ENCODE data around the gene SP8.

DNA sequence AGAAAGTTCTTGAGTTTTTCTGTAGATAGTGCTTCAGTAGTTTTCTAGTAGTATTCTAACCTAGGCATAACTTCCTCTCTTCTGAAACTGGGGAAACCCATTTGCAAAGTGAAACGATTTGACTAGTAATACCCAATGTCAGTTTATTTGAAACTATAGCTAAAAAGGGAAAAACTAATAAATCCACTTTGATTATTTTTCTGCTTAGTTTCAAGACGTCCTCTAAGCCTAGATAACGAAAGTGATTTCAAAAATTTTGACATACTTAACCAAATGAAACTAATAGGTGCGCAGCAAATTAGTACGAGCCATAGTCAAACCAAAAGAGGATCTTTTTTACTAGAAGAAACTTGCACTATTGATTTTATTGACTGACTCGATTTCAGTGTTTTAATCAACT is 9.8 kb upstream of the SP8 start:
- TF ChIP-seq SNAI2 (CRISPR knock-in tag; IDR thresholded peaks at IDR 0.05) (no peak), TCF4 (CRISPR knock-in tag; IDR thresholded peaks at IDR 0.05; ENCODE audit: borderline replicate concordance) (no peak), ARNTL (CRISPR knock-in tag; IDR thresholded peaks at IDR 0.05; ENCODE audit: borderline replicate concordance, low read depth) (no peak), PPARA (CRISPR knock-in tag; IDR thresholded peaks at IDR 0.05; ENCODE audit: borderline replicate concordance) (no peak), GLIS3 (CRISPR knock-in tag; IDR thresholded peaks at IDR 0.05) (no peak), TOX (CRISPR knock-in tag; IDR thresholded peaks at IDR 0.05; ENCODE audit: borderline replicate concordance) (no peak), CREB5 (CRISPR knock-in tag; IDR thresholded peaks at IDR 0.05; ENCODE audit: low read depth) (no peak), RARB (CRISPR knock-in tag; IDR thresholded peaks at IDR 0.05) (no peak), ZFP3 (CRISPR knock-in tag; IDR thresholded peaks at IDR 0.05) (no peak), ZC3H10 (CRISPR knock-in tag; IDR thresholded peaks at IDR 0.05) (no peak), TSHZ2 (CRISPR knock-in tag; IDR thresholded peaks at IDR 0.05) (no peak), CSDC2 (CRISPR knock-in tag; IDR thresholded peaks at IDR 0.05) (no peak), ZNF8 (CRISPR knock-in tag; IDR thresholded peaks at IDR 0.05) (no peak)
- TF ChIP-seq, protein P1, sequence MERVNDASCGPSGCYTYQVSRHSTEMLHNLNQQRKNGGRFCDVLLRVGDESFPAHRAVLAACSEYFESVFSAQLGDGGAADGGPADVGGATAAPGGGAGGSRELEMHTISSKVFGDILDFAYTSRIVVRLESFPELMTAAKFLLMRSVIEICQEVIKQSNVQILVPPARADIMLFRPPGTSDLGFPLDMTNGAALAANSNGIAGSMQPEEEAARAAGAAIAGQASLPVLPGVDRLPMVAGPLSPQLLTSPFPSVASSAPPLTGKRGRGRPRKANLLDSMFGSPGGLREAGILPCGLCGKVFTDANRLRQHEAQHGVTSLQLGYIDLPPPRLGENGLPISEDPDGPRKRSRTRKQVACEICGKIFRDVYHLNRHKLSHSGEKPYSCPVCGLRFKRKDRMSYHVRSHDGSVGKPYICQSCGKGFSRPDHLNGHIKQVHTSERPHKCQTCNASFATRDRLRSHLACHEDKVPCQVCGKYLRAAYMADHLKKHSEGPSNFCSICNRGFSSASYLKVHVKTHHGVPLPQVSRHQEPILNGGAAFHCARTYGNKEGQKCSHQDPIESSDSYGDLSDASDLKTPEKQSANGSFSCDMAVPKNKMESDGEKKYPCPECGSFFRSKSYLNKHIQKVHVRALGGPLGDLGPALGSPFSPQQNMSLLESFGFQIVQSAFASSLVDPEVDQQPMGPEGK (CRISPR knock-in tag; IDR thresholded peaks at IDR 0.05; ENCODE audit: borderline replicate concordance), result no peak
